ENCODE measurements around the gene IL17RE. TPM values are rescaled to one million over a fixed set of nuclear protein-coding genes. Genes with fewer than 3 reads are reported as not detected.

IL17RE gene
- total and polyA plus RNA-seq, 12 donors, result 0.22 to 4.3 (median 1.5) TPM

- Histone ChIP-seq H3K27ac (peak overlapping the region in 2 of 5 donors; percentile 93 to 95), H3K9me3 (replicated peaks in 1 of 3) (no peaks in the 10 kb centered on the region), H3K36me3 (replicated peaks in 1 of 2) (no peaks in the 10 kb centered on the region), H3K4me1 (replicated peaks in 1 of 2) (peaks cover 31 to 51% of the 10 kb centered on the region in 2 donors), H3K27me3 (no peaks in the 10 kb centered on the region), H3K4me3 (peak overlapping the region in 1 of 4 donors; percentile 69)
- TF ChIP-seq CTCF (IDR thresholded peaks at IDR 0.05) (no peak), POLR2A (IDR thresholded peaks at IDR 0.05) (peak in 1 of 2 donors; percentile 18)
- WGBS, 4 donors, result 17 to 68% (median 55%) methylated on average over 2 to 10 of the region's 10 CpGs
- intact Hi-C loops (cut with DNase I), result no loop called here
- peak in 6 of 7 donors; percentile 31 to 71 (median 40) for DNase-seq
Measured at GRCh38 chr3:9917820-9918219, 15.2 kb downstream of the IL17RE start.

GRCh38 chr3:9918261-9919038, 15.8 kb downstream of the IL17RE start:
- WGBS, 4 donors, result 89 to 94% (median 90%) methylated on average over 4 to 8 of the region's 8 CpGs
- intact Hi-C loops (cut with DNase I), result no loop called here
- peaks cover 31 to 49% of the 10 kb centered on the region in 2 donors for H3K4me1 ChIP-seq (replicated peaks in 1 of 2)
- H3K4me3 ChIP-seq, result peak overlapping the region in 1 of 4 donors; percentile 69
- no peak for DNase-seq
- H3K9me3 ChIP-seq (replicated peaks in 1 of 3), result no peaks in the 10 kb centered on the region
- H3K36me3 ChIP-seq (replicated peaks in 1 of 2), result no peaks in the 10 kb centered on the region
- no peaks in the 10 kb centered on the region for H3K27me3 ChIP-seq
- no peak overlapping the region for H3K27ac ChIP-seq
- TF ChIP-seq POLR2A (IDR thresholded peaks at IDR 0.05) (no peak), CTCF (IDR thresholded peaks at IDR 0.05) (no peak)

GRCh38 chr3:9928158-9928557, 25.5 kb downstream of the IL17RE start:
- H3K27me3 ChIP-seq, result no peaks in the 10 kb centered on the region
- intact Hi-C loops (cut with DNase I), result no loop called here
- H3K27ac ChIP-seq, result no peak overlapping the region
- H3K9me3 ChIP-seq (replicated peaks in 1 of 3), result no peaks in the 10 kb centered on the region
- H3K4me3 ChIP-seq, result no peak overlapping the region
- no peak for DNase-seq
- TF ChIP-seq CTCF (IDR thresholded peaks at IDR 0.05), result no peak
- no peak for TF ChIP-seq POLR2A (IDR thresholded peaks at IDR 0.05)
- H3K36me3 ChIP-seq (replicated peaks in 1 of 2), result peaks cover 0 to 29% of the 10 kb centered on the region in 2 donors
- 90 to 98% (median 95%) methylated on average over 4 to 23 of the region's 23 CpGs for WGBS, 4 donors
- H3K4me1 ChIP-seq (replicated peaks in 1 of 2), result peaks cover 4 to 8% of the 10 kb centered on the region in 2 donors

GRCh38 chr3:9930804-9931418, 28.3 kb downstream of the IL17RE start:
- peaks cover 0 to 24% of the 10 kb centered on the region in 2 donors for H3K36me3 ChIP-seq (replicated peaks in 1 of 2)
- H3K4me1 ChIP-seq (replicated peaks in 1 of 2), result peaks cover 21 to 24% of the 10 kb centered on the region in 2 donors
- no peak overlapping the region for H3K4me3 ChIP-seq
- WGBS, 4 donors, result 93 to 98% (median 96%) methylated on average over 4 of the region's 4 CpGs
- TF ChIP-seq CTCF (IDR thresholded peaks at IDR 0.05) (peak in 1 of 6 experiments; percentile 12), POLR2A (IDR thresholded peaks at IDR 0.05) (no peak)
- no peak for DNase-seq
- no peaks in the 10 kb centered on the region for H3K27me3 ChIP-seq
- intact Hi-C loops (cut with DNase I), result no loop called here
- no peaks in the 10 kb centered on the region for H3K9me3 ChIP-seq (replicated peaks in 1 of 3)
- H3K27ac ChIP-seq, result no peak overlapping the region
